HepG2 (cell line): ENCODE results near the gene TRAF4. TPM values are rescaled to one million over a fixed set of nuclear protein-coding genes. Genes with fewer than 3 reads are reported as not detected.

ENCODE experiments used
- DZIP1 ChIP-seq: sonication (generic); formaldehyde crosslinking; IDR thresholded peaks from 2 replicates; pipeline ENCODE4 v1.5.0; 2020; ENCODE audit warnings: mild to moderate bottlenecking, missing genetic modification reagents
- HIC2 ChIP-seq: sonication (generic); formaldehyde crosslinking; IDR thresholded peaks from 2 replicates; pipeline ENCODE4 v1.9.0; 2022; ENCODE audit warnings: low read depth, missing genetic modification reagents
- KMT2B ChIP-seq: IDR thresholded peaks from 2 replicates; pipeline ENCODE4 v1.6.1; 2016; ENCODE audit warnings: missing genetic modification reagents, missing compliant biosample characterization
- MYNN ChIP-seq: sonication (generic); formaldehyde crosslinking; IDR thresholded peaks from 2 replicates; pipeline ENCODE4 v1.4.0; 2020; ENCODE audit warnings: mild to moderate bottlenecking, low read depth, missing genetic modification reagents
- NR2C2 ChIP-seq: sonication (generic); formaldehyde crosslinking; IDR thresholded peaks from 2 replicates; pipeline ENCODE4 v1.4.0; 2020; ENCODE audit warnings: missing genetic modification reagents, mild to moderate bottlenecking, moderate library complexity, borderline replicate concordance
- PBX2 ChIP-seq: IDR thresholded peaks from 2 replicates; pipeline ENCODE4 v1.6.1; 2016; ENCODE audit warnings: control low read depth
- PHF8 ChIP-seq: sonication (generic); formaldehyde crosslinking; IDR thresholded peaks from 2 replicates; pipeline ENCODE4 v1.5.0; 2020; ENCODE audit warnings: missing genetic modification reagents
- PRDM15 ChIP-seq: sonication (generic); formaldehyde crosslinking; IDR thresholded peaks from 2 replicates; pipeline ENCODE4 v1.4.0; 2020; ENCODE audit warnings: missing genetic modification reagents
- SALL1 ChIP-seq: sonication (generic); formaldehyde crosslinking; IDR thresholded peaks from 2 replicates; pipeline ENCODE4 v1.8.0; 2022; ENCODE audit warnings: mild to moderate bottlenecking, missing genetic modification reagents
- ZNF337 ChIP-seq: sonication (generic); formaldehyde crosslinking; IDR thresholded peaks from 2 replicates; pipeline ENCODE4 v1.5.1; 2020; ENCODE audit warnings: missing genetic modification reagents, low read depth, mild to moderate bottlenecking, borderline replicate concordance
- ZNF556 ChIP-seq: sonication (generic); formaldehyde crosslinking; IDR thresholded peaks from 2 replicates; pipeline ENCODE4 v1.4.0; 2020; ENCODE audit warnings: mild to moderate bottlenecking, missing genetic modification reagents, borderline replicate concordance
- ZNF576 ChIP-seq: sonication (generic); formaldehyde crosslinking; IDR thresholded peaks from 2 replicates; pipeline ENCODE4 v1.4.0; 2020; ENCODE audit warnings: mild to moderate bottlenecking, missing genetic modification reagents
- ZNF790 ChIP-seq: sonication (generic); formaldehyde crosslinking; IDR thresholded peaks from 2 replicates; pipeline ENCODE4 v1.8.0; 2022; ENCODE audit warnings: missing genetic modification reagents, mild to moderate bottlenecking, borderline replicate concordance
- ZNF839 ChIP-seq: sonication (generic); formaldehyde crosslinking; IDR thresholded peaks from 2 replicates; pipeline ENCODE4 v1.4.0; 2020; ENCODE audit warnings: missing genetic modification reagents, mild to moderate bottlenecking, borderline replicate concordance
- polyA plus RNA-seq, 8 experiments: library from polyadenylated mRNA; depleted of rRNA in 3 of 8; stranded (reverse) in 7 of 8; unstranded in 1 of 8; fragments of >200 nt; fragmentation: Illumina TruSeq in 4 of 8; extraction: Trizol in 4 of 8; gene quantifications; 2 replicates each; pipeline versions ENCODE4 v1.2.1 to v1.2.3, GENCODE V29; 2011 to 2016; ENCODE audit warnings: low read depth in 4 of 8, missing spikeins in 1 of 8, mixed read lengths in 1 of 8; ENCODE audit not compliant: insufficient read depth in 1 of 8
- total RNA-seq, 5 experiments: library from RNA; depleted of rRNA; stranded (reverse); fragments of >200 nt; fragmentation: Illumina TruSeq; extraction: Trizol; gene quantifications; 2 replicates each; pipeline ENCODE4 v1.2.3, GENCODE V29; 2016; ENCODE audit warnings: low read depth in 1 of 5

Gene TRAF4
- total and polyA plus RNA-seq, 2 of the 13 experiments (the other 11 are each of a cell fraction or from before 2014, with no cell fraction given): 86.0 to 89.9 TPM

- peak; percentile 76 for TF ChIP-seq ZNF839 (CRISPR knock-in tag)
- TF ChIP-seq SALL1: peak; percentile 63
- peak; percentile 45; the same call in 1 of the 2 replicates for TF ChIP-seq PHF8
- peak; percentile 90; the same call in 1 of the 2 replicates for TF ChIP-seq ZNF790 (CRISPR knock-in tag)
- peak; percentile 54 for TF ChIP-seq PRDM15
- TF ChIP-seq DZIP1 (CRISPR knock-in tag): no peak
- TF ChIP-seq KMT2B: no peak
- TF ChIP-seq ZNF337 (CRISPR knock-in tag): no peak; the same call in 1 of the 2 replicates
- 0 out of 2 replicates have a peak, but pooled peaks have one; percentile 30 for TF ChIP-seq ZNF556 (CRISPR knock-in tag)
- TF ChIP-seq ZNF576 (CRISPR knock-in tag): no peak
- TF ChIP-seq HIC2 (CRISPR knock-in tag): no peak; the same call in none of the 2 replicates
- TF ChIP-seq MYNN (CRISPR knock-in tag): no peak; the same call in 1 of the 2 replicates
- TF ChIP-seq PBX2 (CRISPR knock-in tag): no peak
- 0 out of 2 replicates have a peak, but pooled peaks have one; percentile 40 for TF ChIP-seq NR2C2 (CRISPR knock-in tag)
These were observed 18.1 kb upstream of the TRAF4 start (continued) for GRCh38 chr17:28725660-28726225.
